Neuronal stem cell (in vitro differentiated cells): ENCODE data around the gene ZNF343.

Experiments
- DNase-seq: peaks from one replicate; pipeline ENCODE4 v3.0.0-alpha.2; 2013; ENCODE audit warnings: low spot score
- H2AFZ ChIP-seq: one replicate; pipeline ENCODE4 v1.6.1; 2013; ENCODE audit warnings: mild to moderate bottlenecking, low read length, inconsistent platforms
- H2AK5ac ChIP-seq: 2 replicates; pipeline ENCODE4 v1.6.1; 2013; ENCODE audit warnings: low read depth, mild to moderate bottlenecking, inconsistent platforms, low read length, moderate library complexity, mixed read lengths
- H2BK120ac ChIP-seq: 2 replicates; pipeline ENCODE4 v1.6.1; 2013; ENCODE audit warnings: low read depth, mild to moderate bottlenecking, inconsistent platforms, low read length, moderate library complexity, mixed read lengths
- H2BK12ac ChIP-seq: one replicate; pipeline ENCODE4 v1.6.1; 2013; ENCODE audit warnings: low read length, inconsistent platforms
- H2BK15ac ChIP-seq: 2 replicates; pipeline ENCODE4 v1.6.1; 2013; ENCODE audit warnings: mild to moderate bottlenecking, low read length, inconsistent platforms, mixed read lengths
- H2BK5ac ChIP-seq: one replicate; pipeline ENCODE4 v1.6.1; 2013; ENCODE audit warnings: inconsistent platforms, mild to moderate bottlenecking, low read length, moderate library complexity
- H3K14ac ChIP-seq: one replicate; pipeline ENCODE4 v1.6.1; 2013; ENCODE audit warnings: low read length, inconsistent platforms
- H3K18ac ChIP-seq: 2 replicates; pipeline ENCODE4 v1.6.1; 2013; ENCODE audit warnings: low read length, inconsistent platforms
- H3K23ac ChIP-seq: 2 replicates; pipeline ENCODE4 v1.6.1; 2013; ENCODE audit warnings: low read depth, mild to moderate bottlenecking, mixed read lengths, low read length, inconsistent platforms; ENCODE audit not compliant: poor library complexity
- H3K27ac ChIP-seq: replicated peaks from 3 replicates; pipeline ENCODE4 v1.5.1; 2013; ENCODE audit warnings: low read length, inconsistent platforms
- H3K27me3 ChIP-seq, 3 experiments: 2 replicates each; pipeline ENCODE4 v1.6.1; 2013; ENCODE audit warnings: low read length in 3 of 3, mild to moderate bottlenecking in 2 of 3, inconsistent platforms in 1 of 3, low read depth in 1 of 3, mixed read lengths in 1 of 3, moderate library complexity in 1 of 3; ENCODE audit not compliant: control insufficient read depth in 3 of 3, insufficient read depth in 3 of 3
- H3K36me3 ChIP-seq, 2 donors: replicated peaks in 1 of 2; 2 replicates each; pipeline ENCODE4 v1.6.1; 2013; ENCODE audit warnings: low read length in 2 of 2; ENCODE audit not compliant: control insufficient read depth in 2 of 2, insufficient read depth in 2 of 2
- H3K4ac ChIP-seq: 2 replicates; pipeline ENCODE4 v1.6.1; 2013; ENCODE audit warnings: inconsistent platforms, mild to moderate bottlenecking, low read length, moderate library complexity
- H3K4me1 ChIP-seq, 2 donors: 1 replicate in 1 of 2; 2 replicates in 1 of 2; pipeline ENCODE4 v1.6.1; 2013; ENCODE audit warnings: low read length in 2 of 2, low read depth in 1 of 2; ENCODE audit not compliant: control insufficient read depth in 2 of 2, insufficient read depth in 1 of 2
- H3K4me2 ChIP-seq: one replicate; pipeline ENCODE4 v1.6.1; 2013; ENCODE audit warnings: mild to moderate bottlenecking, low read length, inconsistent platforms; ENCODE audit not compliant: insufficient read depth, poor library complexity, severe bottlenecking
- H3K4me3 ChIP-seq, 2 donors: 2 replicates each; pipeline ENCODE4 v1.5.1; 2013; ENCODE audit warnings: low read length in 2 of 2, mild to moderate bottlenecking in 2 of 2, inconsistent platforms in 1 of 2, moderate library complexity in 1 of 2
- H3K79me1 ChIP-seq: one replicate; pipeline ENCODE4 v1.6.1; 2013; ENCODE audit warnings: low read depth, mild to moderate bottlenecking, inconsistent platforms, low read length, moderate library complexity
- H3K9ac ChIP-seq: one replicate; pipeline ENCODE4 v1.6.1; 2013; ENCODE audit warnings: mild to moderate bottlenecking, low read depth, low read length, inconsistent platforms; ENCODE audit not compliant: poor library complexity
- H3K9me3 ChIP-seq, 2 donors: replicated peaks in 1 of 2; 2 replicates each; pipeline versions ENCODE3 to v1.6.1; 2013; ENCODE audit warnings: low read length in 2 of 2, mild to moderate bottlenecking in 2 of 2, inconsistent platforms in 1 of 2, low read depth in 1 of 2, mixed read lengths in 1 of 2, moderate library complexity in 1 of 2; ENCODE audit not compliant: control insufficient read depth in 2 of 2, insufficient read depth in 1 of 2
- H4K8ac ChIP-seq: one replicate; pipeline ENCODE4 v1.6.1; 2013; ENCODE audit warnings: low read depth, mild to moderate bottlenecking, inconsistent platforms, low read length, moderate library complexity
- H4K91ac ChIP-seq: one replicate; pipeline ENCODE4 v1.6.1; 2013; ENCODE audit warnings: low read length, low read depth, mild to moderate bottlenecking, inconsistent platforms; ENCODE audit not compliant: poor library complexity
- WGBS, 2 donors: extraction: QIAGEN DNeasy Blood & Tissue Kit; methylation state at CpG; one replicate each; pipeline ENCODE4 v1.1.7; 2013; ENCODE audit warnings: missing lambda C conversion rate in 2 of 2, mixed read lengths in 1 of 2; ENCODE audit not compliant: insufficient read length in 2 of 2, insufficient replicate concordance in 1 of 2; ENCODE audit errors: extremely low coverage in 2 of 2; 5-methylcytosine and 5-hydroxymethylcytosine counted together

Gene ZNF343

GRCh38 chr20:2542361-2542760, 33.6 kb upstream of the ZNF343 start:
- Histone ChIP-seq H3K27ac (no peak overlapping the region), H2BK12ac (no peak overlapping the region), H3K23ac (no peak overlapping the region), H3K4ac (no peak overlapping the region), H2AK5ac (no peak overlapping the region), H3K27me3 (peaks cover 0 to 35% (median 0%) of the 10 kb centered on the region in 3 experiments), H3K9me3 (no peaks in the 10 kb centered on the region), H3K4me2 (no peak overlapping the region), H3K18ac (no peak overlapping the region), H2AFZ (no peak overlapping the region), H2BK5ac (no peak overlapping the region), H3K79me1 (no peaks in the 10 kb centered on the region), H3K36me3 (no peaks in the 10 kb centered on the region), H4K8ac (no peak overlapping the region), H2BK15ac (no peak overlapping the region), H3K14ac (no peak overlapping the region), H4K91ac (no peak overlapping the region), H2BK120ac (no peak overlapping the region), H3K9ac (no peak overlapping the region), H3K4me3 (no peak overlapping the region), H3K4me1 (peaks cover 0 to 6% of the 10 kb centered on the region in 2 donors)
- no peak for DNase-seq
- WGBS, 2 donors: no CpG with 5 or more reads among the region's 4 CpGs

- Histone ChIP-seq H3K4ac (no peak overlapping the region), H2BK12ac (no peak overlapping the region), H2AK5ac (no peak overlapping the region), H2BK120ac (no peak overlapping the region), H3K4me2 (no peak overlapping the region), H3K36me3 (no peaks in the 10 kb centered on the region), H4K8ac (no peak overlapping the region), H3K27ac (no peak overlapping the region), H2BK5ac (no peak overlapping the region), H3K23ac (no peak overlapping the region), H3K4me3 (no peak overlapping the region), H3K18ac (no peak overlapping the region), H3K9me3 (no peaks in the 10 kb centered on the region), H3K79me1 (no peaks in the 10 kb centered on the region), H3K27me3 (peaks cover 0 to 31% (median 0%) of the 10 kb centered on the region in 3 experiments), H3K4me1 (peaks cover 0 to 6% of the 10 kb centered on the region in 2 donors), H2BK15ac (no peak overlapping the region), H3K9ac (no peak overlapping the region), H3K14ac (no peak overlapping the region), H4K91ac (no peak overlapping the region), H2AFZ (no peak overlapping the region)
- no peak for DNase-seq
- no CpG with 5 or more reads among the region's 2 CpGs for WGBS, 2 donors
Measured at GRCh38 chr20:2541940-2542339, 33.2 kb upstream of the ZNF343 start.

- H3K4ac ChIP-seq: no peak overlapping the region
- no peaks in the 10 kb centered on the region for H3K36me3 ChIP-seq
- H3K27ac ChIP-seq: no peak overlapping the region
- no peak overlapping the region for H3K4me2 ChIP-seq
- peaks cover 0 to 27% (median 0%) of the 10 kb centered on the region in 3 experiments for H3K27me3 ChIP-seq
- DNase-seq: no peak
- H2BK12ac ChIP-seq: no peak overlapping the region
- no peak overlapping the region for H3K23ac ChIP-seq
- no peak overlapping the region for H2AK5ac ChIP-seq
- no peak overlapping the region for H3K14ac ChIP-seq
- H2BK5ac ChIP-seq: no peak overlapping the region
- no peak overlapping the region for H3K4me3 ChIP-seq
- H2BK15ac ChIP-seq: no peak overlapping the region
- no peak overlapping the region for H4K8ac ChIP-seq
- H3K18ac ChIP-seq: no peak overlapping the region
- H2BK120ac ChIP-seq: no peak overlapping the region
- H2AFZ ChIP-seq: peak overlapping the region; percentile 25
- peaks cover 12 to 20% of the 10 kb centered on the region in 2 donors for H3K4me1 ChIP-seq
- H3K79me1 ChIP-seq: no peaks in the 10 kb centered on the region
- H4K91ac ChIP-seq: no peak overlapping the region
- H3K9ac ChIP-seq: no peak overlapping the region
- WGBS, 2 donors: no CpG with 5 or more reads among the region's 8 CpGs
- H3K9me3 ChIP-seq: no peaks in the 10 kb centered on the region
Measured at GRCh38 chr20:2538931-2539720, 30.4 kb upstream of the ZNF343 start.

GRCh38 chr20:2538356-2538755, 29.6 kb upstream of the ZNF343 start:
- no peaks in the 10 kb centered on the region for H3K36me3 ChIP-seq
- H3K4me1 ChIP-seq: peaks cover 17 to 21% of the 10 kb centered on the region in 2 donors
- no peak overlapping the region for H3K4me2 ChIP-seq
- H3K79me1 ChIP-seq: no peaks in the 10 kb centered on the region
- peaks cover 0 to 27% (median 0%) of the 10 kb centered on the region in 3 experiments for H3K27me3 ChIP-seq
- H2AFZ ChIP-seq: no peak overlapping the region
- DNase-seq: no peak
- WGBS, 2 donors: no CpG with 5 or more reads among the region's 12 CpGs
- no peak overlapping the region for H2BK12ac ChIP-seq
- H3K23ac ChIP-seq: no peak overlapping the region
- H3K4ac ChIP-seq: no peak overlapping the region
- no peak overlapping the region for H3K27ac ChIP-seq
- peak overlapping the region; percentile 11 for H3K18ac ChIP-seq
- H2BK15ac ChIP-seq: no peak overlapping the region
- H2AK5ac ChIP-seq: no peak overlapping the region
- H3K9me3 ChIP-seq: no peaks in the 10 kb centered on the region
- no peak overlapping the region for H4K91ac ChIP-seq
- H3K4me3 ChIP-seq: no peak overlapping the region
- H2BK5ac ChIP-seq: no peak overlapping the region
- H3K9ac ChIP-seq: no peak overlapping the region
- no peak overlapping the region for H3K14ac ChIP-seq
- H4K8ac ChIP-seq: no peak overlapping the region
- no peak overlapping the region for H2BK120ac ChIP-seq
